Measurements from ENCODE around the gene LYSMD3.

The LYSMD3 gene

GRCh38 chr5:90479611-90480385 is 49.6 kb downstream of the LYSMD3 start:
- no peak for DNase-seq

GRCh38 chr5:90477621-90478215 is 51.7 kb downstream of the LYSMD3 start:
- DNase-seq: no peak

DNA sequence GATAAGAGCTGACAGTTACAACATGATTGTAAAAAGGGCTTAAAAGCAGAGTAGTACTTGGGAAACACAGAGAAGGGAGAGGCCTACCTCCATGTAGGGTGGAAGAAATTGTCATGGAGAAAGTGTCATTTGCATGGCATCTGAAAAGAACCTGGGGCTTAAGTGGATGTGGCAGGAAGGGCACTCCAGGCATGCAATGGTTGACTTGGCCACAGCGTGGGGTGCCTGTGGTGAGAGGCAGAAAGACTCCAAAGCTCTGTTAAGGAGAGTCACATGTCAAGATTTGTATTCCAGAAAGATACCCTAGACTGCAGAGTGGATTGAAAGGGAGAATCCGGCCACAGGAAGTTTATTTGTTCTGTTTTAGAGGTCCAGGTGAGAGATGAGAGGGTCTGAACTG is 52.3 kb downstream of the LYSMD3 start:
- no peak for DNase-seq

DNA sequence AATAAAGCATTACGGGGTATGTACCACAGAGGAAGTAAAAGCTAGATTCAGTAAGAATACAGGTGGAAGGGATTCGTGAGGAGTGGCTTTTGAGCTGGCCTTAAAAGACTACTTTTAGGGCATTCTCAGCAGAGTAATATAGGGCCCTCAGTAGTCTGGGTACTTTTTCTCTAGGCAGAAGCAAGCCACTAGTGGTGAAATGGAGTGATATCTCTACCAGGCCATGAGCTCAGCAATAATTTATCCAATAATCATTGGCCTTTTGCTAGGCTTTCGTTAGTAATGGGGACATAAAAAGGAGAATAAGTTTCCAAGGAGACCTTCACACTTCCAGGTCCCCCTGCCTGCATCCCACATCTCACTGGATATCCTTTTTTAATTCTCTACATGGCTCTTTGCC is 53.0 kb downstream of the LYSMD3 start:
- no peak for DNase-seq

DNA sequence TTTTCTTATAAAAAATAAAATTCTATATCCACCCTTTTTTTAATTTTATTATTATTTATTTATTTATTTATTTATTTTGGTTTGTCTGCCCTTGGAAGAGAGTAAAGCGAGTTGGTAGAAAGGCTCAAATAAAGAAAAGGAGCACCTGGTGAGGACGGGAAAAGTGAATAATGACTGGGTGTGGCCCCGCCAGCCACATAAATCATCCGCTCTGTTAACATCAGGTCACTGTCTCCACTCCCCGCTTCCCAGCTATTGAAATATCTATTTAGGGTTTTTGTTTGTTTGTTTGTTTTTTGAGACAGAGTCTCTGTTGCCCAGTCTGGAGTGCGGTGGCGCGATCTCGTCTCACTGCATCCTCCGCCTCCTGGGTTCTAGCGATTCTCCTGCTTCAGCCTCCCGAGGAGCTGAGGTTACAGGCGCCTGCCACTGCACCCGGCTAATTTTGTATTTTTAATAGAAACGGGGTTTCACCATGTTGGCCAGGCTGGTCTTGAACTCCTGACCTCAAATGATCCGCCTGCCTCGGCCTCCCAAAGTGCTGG is 53.9 kb downstream of the LYSMD3 start:
- no peak for DNase-seq

- peak; percentile 91 for DNase-seq
Observed at GRCh38 chr5:90474235-90475107, 54.9 kb downstream of the LYSMD3 start, which contains the start of the genes MBLAC2 and POLR3G. TSS of gene MBLAC2 (minus strand) at chr5:90474771. CDS start at chr5:90474292, 479 bp downstream. TSS of gene POLR3G (plus strand) at chr5:90474864. CDS start at chr5:90485568, 10,704 bp downstream.

- DNase-seq: no peak
Observed at GRCh38 chr5:90473396-90474234, 55.8 kb downstream of the LYSMD3 start.

- no peak for DNase-seq
Observed at GRCh38 chr5:90472783-90473395, 56.5 kb downstream of the LYSMD3 start.

Measured in NCI-H2029 (cell line).